ENCODE results near the gene PTH1R.

Gene PTH1R

GRCh38 chr3:46877406-46878125 is at the start of gene PTH1R:
Gene PTH1R (plus strand): TSS chr3:46877721. CDS start chr3:46883560, 5,839 bp downstream.
- no peak for DNase-seq

- DNase-seq = no peak
Measured at GRCh38 chr3:46829699-46830208, 47.8 kb upstream of the PTH1R start.

- no peak for DNase-seq
Measured at GRCh38 chr3:46830801-46831200, 46.7 kb upstream of the PTH1R start.

GRCh38 chr3:46831316-46831715 is 46.2 kb upstream of the PTH1R start:
- no peak for DNase-seq

GRCh38 chr3:46831841-46832240 is 45.7 kb upstream of the PTH1R start:
- DNase-seq = no peak

GRCh38 chr3:46833346-46834300 is 43.9 kb upstream of the PTH1R start:
- no peak for DNase-seq

DNA sequence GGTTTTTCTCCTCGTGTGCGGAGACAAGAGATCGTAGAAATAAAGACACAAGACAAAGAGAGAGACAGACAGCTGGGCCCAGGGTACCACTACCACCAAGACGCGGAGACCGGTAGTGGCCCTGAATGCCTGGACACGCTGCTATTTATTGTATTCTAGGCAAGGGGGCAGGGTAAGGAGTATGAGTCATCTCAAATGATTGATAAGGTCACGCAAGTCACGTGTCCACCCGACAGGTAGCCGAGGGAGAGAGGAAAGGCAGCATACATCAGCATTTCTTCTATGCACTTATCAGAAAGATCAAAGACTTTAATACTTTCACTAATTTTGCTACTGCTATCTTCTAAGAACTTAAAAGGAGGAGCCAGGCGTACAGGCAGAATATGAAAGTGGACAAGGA is 42.5 kb upstream of the PTH1R start:
- DNase-seq = no peak

- DNase-seq = no peak
Measured at GRCh38 chr3:46835491-46835890, 42.0 kb upstream of the PTH1R start.

- DNase-seq = no peak
Measured at GRCh38 chr3:46838301-46838700, 39.2 kb upstream of the PTH1R start.

- DNase-seq = no peak
Measured at GRCh38 chr3:46840491-46840890, 37.0 kb upstream of the PTH1R start.

GRCh38 chr3:46843508-46843907 is 34.0 kb upstream of the PTH1R start:
- DNase-seq = no peak

- DNase-seq = no peak
Measured at GRCh38 chr3:46844397-46844796, 33.1 kb upstream of the PTH1R start.

GRCh38 chr3:46844881-46845312 is 32.6 kb upstream of the PTH1R start:
- no peak for DNase-seq

GRCh38 chr3:46845397-46845859 is 32.1 kb upstream of the PTH1R start:
- DNase-seq = no peak

DNA sequence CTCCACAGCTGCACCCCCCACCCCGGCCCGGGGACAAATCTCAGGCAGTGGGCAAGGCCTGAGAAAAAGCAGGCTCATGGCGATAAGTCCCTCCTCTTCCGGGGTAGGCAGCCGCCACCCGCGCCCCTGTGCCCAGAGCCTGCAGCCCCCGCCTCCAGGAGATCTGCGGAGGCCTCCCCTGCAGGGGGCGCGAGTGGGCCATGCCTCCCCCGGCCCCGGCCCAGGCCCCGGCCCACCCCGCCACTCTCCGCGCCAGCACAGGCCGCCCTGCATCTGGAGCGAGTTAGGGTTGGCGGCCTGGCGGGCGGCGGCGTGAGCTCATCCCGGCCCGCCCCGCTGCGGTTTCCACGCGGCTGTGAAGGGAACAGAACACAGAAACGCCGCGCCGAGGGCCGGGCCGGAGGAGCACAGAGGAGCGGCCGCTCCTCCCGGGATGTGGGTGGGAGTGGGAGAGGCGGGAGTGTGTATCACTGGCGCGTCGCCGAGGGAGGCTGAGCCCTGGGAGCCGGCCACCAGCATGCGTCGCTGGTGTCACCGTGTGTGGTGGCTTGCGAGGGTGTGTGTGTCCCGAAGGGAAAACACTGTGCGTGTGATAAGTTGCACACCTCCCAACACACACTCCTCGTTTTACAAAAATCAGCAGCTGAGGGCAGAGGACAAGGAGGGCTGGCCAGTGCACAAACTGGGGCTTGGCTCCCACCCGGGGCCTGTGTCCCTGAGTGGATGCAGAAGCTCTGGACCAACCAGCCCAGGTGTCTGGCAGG is 31.5 kb upstream of the PTH1R start:
- DNase-seq = no peak

GRCh38 chr3:46846624-46847542 is 30.6 kb upstream of the PTH1R start:
- no peak for DNase-seq

GRCh38 chr3:46847744-46848143 is 29.8 kb upstream of the PTH1R start:
- DNase-seq = no peak

DNA sequence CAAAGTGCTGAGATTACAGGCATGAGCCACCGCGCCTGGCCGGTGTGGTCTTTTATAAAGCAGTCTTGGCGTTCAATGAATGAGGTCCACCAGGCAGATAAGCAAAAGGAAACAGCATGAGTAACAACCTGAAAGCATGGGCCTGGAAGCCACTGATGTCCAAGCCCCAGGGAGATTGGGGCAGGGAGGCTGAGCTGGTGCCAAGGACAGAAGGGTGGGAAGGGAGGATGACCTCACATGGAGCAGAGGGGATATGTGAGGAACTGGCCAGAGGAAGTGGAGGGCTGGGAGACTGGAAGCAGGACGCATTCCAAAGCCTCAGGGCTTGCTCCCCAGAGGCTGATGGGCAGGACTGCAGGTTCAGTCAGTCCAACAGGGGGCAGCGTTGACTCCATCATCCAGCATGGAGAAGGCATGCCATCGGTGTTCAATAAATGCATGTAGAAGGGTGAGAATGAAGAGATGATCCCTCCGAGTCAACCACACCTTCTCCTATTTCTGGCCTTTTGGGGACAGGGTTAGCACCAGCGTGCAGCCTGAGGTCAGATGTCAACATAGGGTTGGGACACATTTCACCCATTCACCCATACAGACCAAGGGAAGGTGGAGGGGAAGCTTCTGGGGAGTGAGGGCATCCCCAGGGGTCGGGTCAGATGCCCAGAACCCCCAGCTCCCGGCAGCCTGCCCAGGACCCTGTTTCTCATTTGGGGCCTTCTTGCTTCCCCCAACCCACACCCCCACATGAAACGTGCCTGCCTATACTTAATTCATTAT is 29.1 kb upstream of the PTH1R start:
- no peak for DNase-seq

- DNase-seq = no peak
Measured at GRCh38 chr3:46849045-46849631, 28.4 kb upstream of the PTH1R start.

- no peak for DNase-seq
Measured at GRCh38 chr3:46849686-46850467, 27.6 kb upstream of the PTH1R start.

All from DMS79 treated with DMSO at 0.1 percent for 48 hours (cell line).